ENCODE measurements around the gene SHKBP1. TPM values are rescaled to one million over a fixed set of nuclear protein-coding genes. Genes with fewer than 3 reads are reported as not detected.
A peak's percentile ranks its signal among the peaks of the same experiment; 100 is the strongest.

The SHKBP1 gene
- total and polyA plus RNA-seq, 8 donors = 33.6 to 122 (median 43.8) TPM

- H3K27me3 ChIP-seq = peaks cover 43 to 93% of the 10 kb centered on the region in 2 donors
- H3K4me1 ChIP-seq = peaks cover 7 to 13% of the 10 kb centered on the region in 2 donors
- intact Hi-C loops (cut with DNase I) = no loop called here
- H3K9me3 ChIP-seq = no peaks in the 10 kb centered on the region
- TF ChIP-seq CTCF (IDR thresholded peaks at IDR 0.05) = no peak
- DNase-seq (peak in 1 of 4 donors; percentile 43), ATAC-seq (no peak)
- H3K4me3 ChIP-seq = no peak overlapping the region
- no peak overlapping the region for H3K27ac ChIP-seq
- no peaks in the 10 kb centered on the region for H3K36me3 ChIP-seq
Measured at GRCh38 chr19:40565355-40565754, 11.3 kb upstream of the SHKBP1 start.

GRCh38 chr19:40565910-40566495 is 10.7 kb upstream of the SHKBP1 start:
- TF ChIP-seq CTCF (IDR thresholded peaks at IDR 0.05) = no peak
- Histone ChIP-seq H3K4me3 (no peak overlapping the region), H3K9me3 (no peaks in the 10 kb centered on the region), H3K36me3 (no peaks in the 10 kb centered on the region), H3K4me1 (peaks cover 7 to 15% of the 10 kb centered on the region in 2 donors), H3K27ac (no peak overlapping the region), H3K27me3 (peaks cover 43 to 87% of the 10 kb centered on the region in 2 donors)
- DNase-seq = peak in 1 of 4 donors; percentile 71
- intact Hi-C loops (cut with DNase I) = no loop called here
- ATAC-seq = no peak

- H3K27ac ChIP-seq = no peak overlapping the region
Measured at GRCh38 chr19:40567040-40567749, 9.5 kb upstream of the SHKBP1 start.

GRCh38 chr19:40567750-40568494 is 8.8 kb upstream of the SHKBP1 start:
- DNase-seq = peak in 1 of 4 donors; percentile 77
- no peak for ATAC-seq
- H3K27me3 ChIP-seq = peaks cover 43 to 67% of the 10 kb centered on the region in 2 donors

More at GRCh38 chr19:40567040-40567749, 9.5 kb upstream of the SHKBP1 start:
- H3K4me3 ChIP-seq = peak overlapping the region in 1 of 2 donors; percentile 21
- H3K9me3 ChIP-seq = no peaks in the 10 kb centered on the region
- peaks cover 43 to 75% of the 10 kb centered on the region in 2 donors for H3K27me3 ChIP-seq
- ATAC-seq (no peak), DNase-seq (peak in 1 of 4 donors; percentile 34)
- intact Hi-C loops (cut with DNase I) = no loop called here
- no peak for TF ChIP-seq CTCF (IDR thresholded peaks at IDR 0.05)
- peaks cover 7 to 15% of the 10 kb centered on the region in 2 donors for H3K4me1 ChIP-seq
- H3K36me3 ChIP-seq = no peaks in the 10 kb centered on the region

More at GRCh38 chr19:40567750-40568494, 8.8 kb upstream of the SHKBP1 start:
- TF ChIP-seq CTCF (IDR thresholded peaks at IDR 0.05) = no peak
- Histone ChIP-seq H3K4me3 (peak overlapping the region in 1 of 2 donors; percentile 21), H3K36me3 (no peaks in the 10 kb centered on the region), H3K4me1 (peaks cover 7 to 15% of the 10 kb centered on the region in 2 donors), H3K27ac (no peak overlapping the region), H3K9me3 (no peaks in the 10 kb centered on the region)
- intact Hi-C loops (cut with DNase I) = no loop called here
